Kidney (tissue), 14 donors: ENCODE results near the gene EFHD1. TPM values are rescaled to one million over a fixed set of nuclear protein-coding genes. Genes with fewer than 3 reads are reported as not detected.
"Not testable (repeated sequence)": the region's sequence is repeated elsewhere in the genome, so short reads cannot be mapped to it uniquely, and the experiment has no call there.

Experiments used
- DNase-seq, 5 donors: peaks; one replicate each; pipeline ENCODE4 v3.0.0-alpha.2; 2013 to 2020
- FAIRE-seq: peaks from 2 replicates; lab custom pipeline; 2012; peaks lifted over from hg19 to GRCh38; lab: Jason Lieb, UNC
- H3K27ac ChIP-seq, 2 donors: one replicate each; pipeline ENCODE4 v1.7.0; 2013; ENCODE audit warnings: low read depth in 2 of 2, low read length in 2 of 2, inconsistent platforms in 1 of 2
- H3K27me3 ChIP-seq: one replicate; pipeline ENCODE4 v1.7.1; 2013; ENCODE audit warnings: low read length, inconsistent platforms; ENCODE audit not compliant: control insufficient read depth, insufficient read depth
- H3K36me3 ChIP-seq, 3 donors: one replicate each; pipeline versions ENCODE4 v1.7.0 to v1.7.1; 2013; ENCODE audit warnings: low read length in 3 of 3, control low read depth in 1 of 3, inconsistent platforms in 1 of 3; ENCODE audit not compliant: insufficient read depth in 3 of 3, control insufficient read depth in 2 of 3
- H3K4me1 ChIP-seq, 3 donors: one replicate each; pipeline versions ENCODE4 v1.7.0 to v1.7.1; 2013; ENCODE audit warnings: low read length in 3 of 3, inconsistent platforms in 1 of 3, low read depth in 1 of 3; ENCODE audit not compliant: control insufficient read depth in 2 of 3, insufficient read depth in 2 of 3
- H3K4me3 ChIP-seq, 3 donors: one replicate each; pipeline versions ENCODE4 v1.7.0 to v1.8.1; 2013; ENCODE audit warnings: low read length in 3 of 3, control low read depth in 1 of 3, inconsistent platforms in 1 of 3
- H3K9ac ChIP-seq, 3 donors: one replicate each; pipeline versions ENCODE4 v1.7.0 to v1.7.1; 2013; ENCODE audit warnings: low read length in 3 of 3, control low read depth in 1 of 3, inconsistent platforms in 1 of 3
- H3K9me3 ChIP-seq, 3 donors: one replicate each; pipeline versions ENCODE4 v1.7.0 to v1.7.1; 2013; ENCODE audit warnings: low read length in 3 of 3, control low read depth in 1 of 3, inconsistent platforms in 1 of 3; ENCODE audit not compliant: control insufficient read depth in 2 of 3, insufficient read depth in 1 of 3
- CTCF ChIP-seq: IDR thresholded peaks from 3 replicates; pipeline ENCODE4 v1.5.1; 2012; ENCODE audit warnings: mild to moderate bottlenecking, moderate library complexity, borderline replicate concordance; ENCODE audit not compliant: insufficient read depth; ENCODE audit errors: extremely low read depth
- intact Hi-C: fragments of 100-400 bp; cut with DNase I; formaldehyde crosslinking; loops from one replicate; pipeline ENCODE4 v1.11.1; 2022
- polyA plus RNA-seq: library from polyadenylated mRNA; stranded (reverse); fragments of 350-450 nt; fragmentation: Illumina TruSeq; extraction: RNeasy Lipid Tissue Mini Kit (QIAGEN cat#74804); gene quantifications from one replicate; pipeline ENCODE4 v1.2.3, GENCODE V29; 2014; ENCODE audit warnings: low read depth, low replicate concordance; ENCODE audit not compliant: insufficient read depth
- total RNA-seq: library from RNA; stranded (reverse); fragmentation: NEBNext Ultra II Directional; extraction: Animal tissue kit (Norgen Biotek cat#: 25700); gene quantifications from one replicate; pipeline ENCODE4 v1.2.1, GENCODE V29; 2021
- donor health status: control.
- donor health status: control.
- donor health status: control.
- donor health status: control.
- donor health status: control.
- donor health status: DM: yes; HTN: yes; CAD: no.
- donor health status: Normal renal cell carcinoma (clear cell type).

Gene EFHD1
- total and polyA plus RNA-seq, 2 donors from 2014 or later: 129 to 280 TPM

- intact Hi-C loops: no loop called here
- FAIRE-seq (no peak), DNase-seq (no peak)
- no peaks in the 10 kb centered on the region for H3K27me3 ChIP-seq
- H3K4me1 ChIP-seq: peaks cover 0 to 26% (median 18%) of the 10 kb centered on the region in 3 donors
- H3K4me3 ChIP-seq: peak overlapping the region in 2 of 3 donors; percentile 9 to 98
- H3K9ac ChIP-seq: no peak overlapping the region
- peaks cover 0 to 3% (median 3%) of the 10 kb centered on the region in 3 donors for H3K36me3 ChIP-seq
- no peak overlapping the region for H3K27ac ChIP-seq
- no peaks in the 10 kb centered on the region for H3K9me3 ChIP-seq
- no peak for TF ChIP-seq CTCF
These were observed 66.8 kb downstream of the EFHD1 start for GRCh38 chr2:232700154-232700553.

- intact Hi-C loops: no loop called here
- Histone ChIP-seq H3K4me3 (no peak overlapping the region), H3K9ac (no peak overlapping the region), H3K4me1 (peaks cover 0 to 4% (median 0%) of the 10 kb centered on the region in 3 donors), H3K36me3 (peaks cover 3 to 12% (median 4%) of the 10 kb centered on the region in 3 donors), H3K27ac (no peak overlapping the region), H3K27me3 (no peaks in the 10 kb centered on the region), H3K9me3 (no peaks in the 10 kb centered on the region)
- FAIRE-seq: no peak
- no peak for DNase-seq
- no peak for TF ChIP-seq CTCF
These were observed 73.7 kb downstream of the EFHD1 start for GRCh38 chr2:232707076-232707475.

- Histone ChIP-seq H3K9ac (no peak overlapping the region), H3K4me1 (no peaks in the 10 kb centered on the region), H3K27ac (no peak overlapping the region), H3K36me3 (peaks cover 0 to 7% (median 0%) of the 10 kb centered on the region in 3 donors), H3K4me3 (no peak overlapping the region), H3K9me3 (no peaks in the 10 kb centered on the region), H3K27me3 (no peaks in the 10 kb centered on the region)
- FAIRE-seq: no peak
- intact Hi-C loops: no loop called here
- TF ChIP-seq CTCF: no peak
- no peak for DNase-seq
These were observed 80.1 kb downstream of the EFHD1 start for GRCh38 chr2:232713505-232713904.

- Histone ChIP-seq H3K9ac (no peak overlapping the region), H3K36me3 (peaks cover 0 to 7% (median 4%) of the 10 kb centered on the region in 3 donors), H3K4me1 (no peaks in the 10 kb centered on the region), H3K9me3 (no peaks in the 10 kb centered on the region), H3K27me3 (no peaks in the 10 kb centered on the region), H3K27ac (no peak overlapping the region), H3K4me3 (no peak overlapping the region)
- DNase-seq (no peak), FAIRE-seq (no peak)
- no peak for TF ChIP-seq CTCF
- intact Hi-C loops: no loop called here
These were observed 81.6 kb downstream of the EFHD1 start for GRCh38 chr2:232714969-232715368.

GRCh38 chr2:232720056-232720455 lies 86.7 kb downstream of the EFHD1 start:
- H3K27ac ChIP-seq, H3K36me3 ChIP-seq, H3K27me3 ChIP-seq, H3K9me3 ChIP-seq, FAIRE-seq, intact Hi-C loops, H3K9ac ChIP-seq, H3K4me1 ChIP-seq, DNase-seq, H3K4me3 ChIP-seq: not testable (repeated sequence)
